ENCODE data around the gene NFE2L1.
A peak's percentile ranks its signal among the peaks of the same experiment; 100 is the strongest.

Gene NFE2L1

GRCh38 chr17:48047113-48047740 is 932 bp upstream of the NFE2L1 start:
- DNase-seq (ENCODE audit: low spot score): no peak
- TF ChIP-seq CTCF (IDR thresholded peaks at IDR 0.05; ENCODE audit: borderline replicate concordance, control extremely low read depth, extremely low read depth, insufficient read depth, missing control alignments): no peak
- in situ Hi-C loops (cut with MboI; ENCODE audit: low sequenced_read_pairs, unreplicated experiment): no loop called here

DNA sequence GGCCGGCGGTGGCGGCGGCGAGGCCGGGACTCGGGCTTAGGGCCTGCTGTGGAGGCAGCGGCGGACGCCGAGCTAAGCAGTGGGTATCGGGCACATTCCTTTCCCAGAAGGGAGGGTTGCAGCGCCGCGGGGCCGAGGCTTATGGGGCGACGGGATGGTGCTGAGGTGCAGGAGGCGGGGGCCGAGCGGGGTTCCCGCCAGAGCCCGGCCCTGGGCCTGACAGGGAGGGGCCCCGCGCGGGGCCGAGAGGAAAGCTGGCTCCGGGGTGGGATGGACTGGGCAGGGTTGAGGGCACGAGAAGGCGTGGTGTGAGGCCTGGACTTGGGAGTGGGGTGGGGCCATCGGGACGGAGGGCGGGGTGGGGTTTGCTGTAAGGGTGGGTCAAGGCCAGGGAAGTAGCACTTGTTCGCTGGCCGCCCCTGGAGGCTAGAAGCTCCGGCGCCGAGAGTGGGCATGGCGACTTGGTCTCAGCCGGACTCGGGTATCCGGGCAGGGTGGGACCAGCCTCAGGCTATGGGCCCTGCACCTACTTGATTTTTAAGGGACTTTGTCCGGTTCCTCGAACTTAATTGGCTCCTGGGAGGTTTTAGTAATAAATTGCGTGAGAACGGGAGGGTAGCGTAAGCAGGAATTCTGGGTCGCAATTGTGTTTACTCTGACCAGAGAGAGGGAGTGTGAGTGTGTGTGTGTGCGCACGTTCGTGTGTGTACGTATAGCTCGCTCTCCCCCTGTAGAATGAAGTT is 396 bp downstream of the NFE2L1 start:
- no peak for TF ChIP-seq CTCF (IDR thresholded peaks at IDR 0.05; ENCODE audit: borderline replicate concordance, control extremely low read depth, extremely low read depth, insufficient read depth, missing control alignments)
- DNase-seq (ENCODE audit: low spot score): peak; percentile 80
- in situ Hi-C loops (cut with MboI; ENCODE audit: low sequenced_read_pairs, unreplicated experiment): no loop called here

DNA sequence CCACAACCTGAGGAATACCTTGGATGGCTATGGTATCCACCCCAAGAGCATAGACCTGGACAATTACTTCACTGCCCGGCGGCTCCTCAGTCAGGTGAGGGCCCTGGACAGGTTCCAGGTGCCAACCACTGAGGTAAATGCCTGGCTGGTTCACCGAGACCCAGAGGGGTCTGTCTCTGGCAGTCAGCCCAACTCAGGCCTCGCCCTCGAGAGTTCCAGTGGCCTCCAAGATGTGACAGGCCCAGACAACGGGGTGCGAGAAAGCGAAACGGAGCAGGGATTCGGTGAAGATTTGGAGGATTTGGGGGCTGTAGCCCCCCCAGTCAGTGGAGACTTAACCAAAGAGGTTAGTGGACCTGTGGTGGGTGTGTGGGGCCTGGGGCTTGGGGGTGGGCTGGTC is 3.1 kb downstream of the NFE2L1 start:
- in situ Hi-C loops (cut with MboI; ENCODE audit: low sequenced_read_pairs, unreplicated experiment): no loop called here
- no peak for DNase-seq (ENCODE audit: low spot score)
- no peak for TF ChIP-seq CTCF (IDR thresholded peaks at IDR 0.05; ENCODE audit: borderline replicate concordance, control extremely low read depth, extremely low read depth, insufficient read depth, missing control alignments)

- in situ Hi-C loops (cut with MboI; ENCODE audit: low sequenced_read_pairs, unreplicated experiment): no loop called here
- TF ChIP-seq CTCF (IDR thresholded peaks at IDR 0.05; ENCODE audit: borderline replicate concordance, control extremely low read depth, extremely low read depth, insufficient read depth, missing control alignments): no peak
- DNase-seq (ENCODE audit: low spot score): no peak
Measured at GRCh38 chr17:48051706-48052486, 3.7 kb downstream of the NFE2L1 start.

DNA sequence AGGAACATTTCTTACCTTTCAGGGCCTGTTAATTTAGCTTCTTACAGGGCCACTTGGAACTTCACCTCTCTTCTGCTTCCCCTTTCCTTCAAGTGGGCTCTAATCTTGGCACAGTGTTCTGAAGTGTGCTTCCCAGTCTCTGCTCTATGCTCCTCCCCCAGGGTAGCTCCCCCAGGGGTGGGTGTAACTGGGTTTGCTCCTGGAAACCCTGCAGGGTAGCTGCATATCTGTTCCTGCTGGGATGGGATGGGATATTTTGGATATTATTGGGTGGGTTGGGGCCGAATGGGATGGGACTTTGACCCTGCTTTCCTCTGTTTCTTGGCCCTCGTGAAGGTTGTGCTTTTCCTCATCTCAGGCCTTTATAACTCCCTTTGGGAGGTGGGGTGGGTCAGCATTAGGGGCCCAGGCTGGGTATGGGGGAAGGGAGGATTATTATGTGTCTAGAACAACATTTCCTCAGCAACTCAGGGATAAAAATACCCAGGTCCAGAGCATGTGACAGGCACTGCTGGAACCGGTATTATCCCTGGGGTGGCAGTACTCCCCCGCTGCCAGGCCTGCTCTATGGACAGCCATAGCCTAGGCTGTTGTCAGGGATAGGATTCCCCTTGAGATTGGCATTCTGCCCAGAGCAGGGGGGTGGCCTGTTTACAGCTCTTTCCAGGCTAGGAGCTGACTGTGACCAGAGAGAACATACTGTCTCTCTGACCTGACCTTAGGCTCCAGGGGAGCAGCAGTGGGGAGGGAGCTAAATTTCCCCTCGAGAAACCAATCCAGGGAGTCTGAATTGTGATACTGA is 5.0 kb downstream of the NFE2L1 start:
- in situ Hi-C loops (cut with MboI; ENCODE audit: low sequenced_read_pairs, unreplicated experiment): no loop called here
- no peak for TF ChIP-seq CTCF (IDR thresholded peaks at IDR 0.05; ENCODE audit: borderline replicate concordance, control extremely low read depth, extremely low read depth, insufficient read depth, missing control alignments)
- DNase-seq (ENCODE audit: low spot score): no peak

DNA sequence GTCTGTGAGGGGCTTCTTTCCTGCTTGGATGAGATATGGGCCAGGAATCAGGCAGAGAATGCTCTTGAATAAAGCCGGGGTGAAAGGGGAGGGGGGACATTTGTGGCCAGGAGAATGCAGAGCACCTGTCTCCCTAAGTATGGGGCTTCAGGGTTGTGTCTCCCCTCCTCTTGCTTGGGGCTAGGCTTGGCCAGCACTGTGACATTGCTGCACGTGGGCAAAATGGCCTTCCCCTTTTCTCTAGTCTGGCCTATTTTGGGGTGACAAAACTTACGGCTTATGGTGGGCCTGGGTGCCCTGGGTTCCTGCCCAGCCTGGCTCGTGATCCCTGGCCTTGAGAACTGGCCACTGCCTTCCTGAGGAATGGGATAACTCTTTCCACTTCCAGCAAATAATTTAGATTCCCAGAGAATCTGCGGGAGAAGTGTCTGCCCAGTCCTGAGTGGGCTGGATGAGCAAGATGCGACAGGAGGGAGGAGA is 5.6 kb downstream of the NFE2L1 start:
- DNase-seq (ENCODE audit: low spot score): no peak
- in situ Hi-C loops (cut with MboI; ENCODE audit: low sequenced_read_pairs, unreplicated experiment): no loop called here

More for the DNA sequence above, 5.6 kb downstream of the NFE2L1 start:
- TF ChIP-seq CTCF (IDR thresholded peaks at IDR 0.05; ENCODE audit: borderline replicate concordance, control extremely low read depth, extremely low read depth, insufficient read depth, missing control alignments): no peak
